Measurements from ENCODE around the gene DNAH9. TPM values are rescaled to one million over a fixed set of nuclear protein-coding genes. Genes with fewer than 3 reads are reported as not detected.

The DNAH9 gene
- total and polyA plus RNA-seq, 2 experiments from 2014 or later: 0.24 to 1.8 TPM

DNA sequence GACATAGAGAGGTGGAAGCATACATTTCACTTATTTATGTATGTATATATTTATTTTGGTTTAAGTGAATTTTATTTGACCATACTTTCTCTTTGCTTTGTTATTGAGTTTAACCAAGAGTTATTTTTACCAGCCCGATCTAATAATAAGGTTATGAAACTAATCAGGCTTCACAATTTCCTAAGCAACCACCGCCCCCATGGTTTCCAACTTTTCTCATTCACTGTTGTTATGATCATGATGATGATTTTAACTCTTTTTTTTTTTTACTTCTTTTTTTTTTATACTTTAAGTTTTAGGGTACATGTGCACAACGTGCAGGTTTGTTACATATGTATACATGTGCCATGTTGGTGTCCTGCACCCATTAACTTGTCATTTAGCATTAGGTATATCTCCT lies 30.6 kb downstream of the DNAH9 start:
- no peak overlapping the region for H3K27ac ChIP-seq
- DNase-seq (ENCODE audit: low read depth in 1 of 2, low spot score in 1 of 2): no peak
- no peaks in the 10 kb centered on the region for H3K9me3 ChIP-seq (ENCODE audit: low read depth)
- no peak overlapping the region for H3K4me3 ChIP-seq
- no peaks in the 10 kb centered on the region for H3K27me3 ChIP-seq
- no peaks in the 10 kb centered on the region for H3K4me1 ChIP-seq (ENCODE audit: low read depth)
- H3K36me3 ChIP-seq: no peaks in the 10 kb centered on the region
- TF ChIP-seq, protein P1, sequence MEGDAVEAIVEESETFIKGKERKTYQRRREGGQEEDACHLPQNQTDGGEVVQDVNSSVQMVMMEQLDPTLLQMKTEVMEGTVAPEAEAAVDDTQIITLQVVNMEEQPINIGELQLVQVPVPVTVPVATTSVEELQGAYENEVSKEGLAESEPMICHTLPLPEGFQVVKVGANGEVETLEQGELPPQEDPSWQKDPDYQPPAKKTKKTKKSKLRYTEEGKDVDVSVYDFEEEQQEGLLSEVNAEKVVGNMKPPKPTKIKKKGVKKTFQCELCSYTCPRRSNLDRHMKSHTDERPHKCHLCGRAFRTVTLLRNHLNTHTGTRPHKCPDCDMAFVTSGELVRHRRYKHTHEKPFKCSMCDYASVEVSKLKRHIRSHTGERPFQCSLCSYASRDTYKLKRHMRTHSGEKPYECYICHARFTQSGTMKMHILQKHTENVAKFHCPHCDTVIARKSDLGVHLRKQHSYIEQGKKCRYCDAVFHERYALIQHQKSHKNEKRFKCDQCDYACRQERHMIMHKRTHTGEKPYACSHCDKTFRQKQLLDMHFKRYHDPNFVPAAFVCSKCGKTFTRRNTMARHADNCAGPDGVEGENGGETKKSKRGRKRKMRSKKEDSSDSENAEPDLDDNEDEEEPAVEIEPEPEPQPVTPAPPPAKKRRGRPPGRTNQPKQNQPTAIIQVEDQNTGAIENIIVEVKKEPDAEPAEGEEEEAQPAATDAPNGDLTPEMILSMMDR (IDR thresholded peaks at IDR 0.05; ENCODE audit: low read depth, low read length): no peak

DNA sequence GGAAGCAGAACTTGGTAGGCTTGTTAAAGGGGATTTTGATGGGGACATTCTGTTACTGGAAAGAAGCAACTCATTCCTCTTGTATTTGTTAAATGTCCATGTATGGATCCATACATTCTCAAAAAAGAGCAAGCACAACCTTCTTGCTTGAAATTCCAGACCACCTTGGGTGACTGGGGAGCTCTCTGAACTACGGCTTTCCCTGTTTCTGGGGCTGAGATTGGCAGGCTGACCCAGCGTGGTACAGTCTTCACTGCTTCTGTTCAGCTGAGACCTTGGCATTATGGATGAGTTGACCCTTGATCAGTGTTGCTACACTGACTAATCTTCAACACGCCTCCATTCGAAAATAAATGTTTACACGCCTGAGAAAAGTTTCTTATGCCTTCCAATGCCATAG lies 38.5 kb downstream of the DNAH9 start:
- no peaks in the 10 kb centered on the region for H3K36me3 ChIP-seq
- no peaks in the 10 kb centered on the region for H3K4me1 ChIP-seq (ENCODE audit: low read depth)
- H3K27me3 ChIP-seq: no peaks in the 10 kb centered on the region
- DNase-seq (ENCODE audit: low read depth in 1 of 2, low spot score in 1 of 2): no peak
- no peak overlapping the region for H3K4me3 ChIP-seq
- H3K9me3 ChIP-seq (ENCODE audit: low read depth): no peaks in the 10 kb centered on the region
- no peak overlapping the region for H3K27ac ChIP-seq
- TF ChIP-seq, protein P1 (IDR thresholded peaks at IDR 0.05; ENCODE audit: low read depth, low read length): no peak

DNA sequence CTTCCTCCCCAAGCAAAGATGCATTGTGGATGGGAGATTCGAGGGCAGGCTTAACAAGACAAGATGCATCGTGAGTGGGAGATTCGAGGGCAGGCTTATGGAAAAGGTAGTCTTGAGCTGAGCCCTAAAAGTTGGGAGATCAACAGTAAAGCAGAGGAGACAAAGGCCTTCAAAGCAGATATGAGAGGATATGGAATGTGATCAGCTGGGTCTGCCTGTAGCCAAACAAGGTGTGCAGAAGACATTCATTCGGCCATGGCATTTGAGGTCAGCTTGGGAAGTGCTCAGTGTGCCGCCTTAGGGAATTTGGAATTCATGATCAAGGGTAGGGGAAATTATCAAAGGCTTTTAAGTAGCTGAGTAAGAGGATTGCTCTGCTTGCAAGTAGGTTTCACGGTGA lies 39.5 kb downstream of the DNAH9 start:
- Histone ChIP-seq H3K27me3 (no peaks in the 10 kb centered on the region), H3K9me3 (ENCODE audit: low read depth) (no peaks in the 10 kb centered on the region), H3K4me3 (no peak overlapping the region), H3K27ac (no peak overlapping the region), H3K4me1 (ENCODE audit: low read depth) (no peaks in the 10 kb centered on the region), H3K36me3 (no peaks in the 10 kb centered on the region)
- no peak for DNase-seq (ENCODE audit: low read depth in 1 of 2, low spot score in 1 of 2)
- TF ChIP-seq, protein P1 (IDR thresholded peaks at IDR 0.05; ENCODE audit: low read depth, low read length): no peak

DNA sequence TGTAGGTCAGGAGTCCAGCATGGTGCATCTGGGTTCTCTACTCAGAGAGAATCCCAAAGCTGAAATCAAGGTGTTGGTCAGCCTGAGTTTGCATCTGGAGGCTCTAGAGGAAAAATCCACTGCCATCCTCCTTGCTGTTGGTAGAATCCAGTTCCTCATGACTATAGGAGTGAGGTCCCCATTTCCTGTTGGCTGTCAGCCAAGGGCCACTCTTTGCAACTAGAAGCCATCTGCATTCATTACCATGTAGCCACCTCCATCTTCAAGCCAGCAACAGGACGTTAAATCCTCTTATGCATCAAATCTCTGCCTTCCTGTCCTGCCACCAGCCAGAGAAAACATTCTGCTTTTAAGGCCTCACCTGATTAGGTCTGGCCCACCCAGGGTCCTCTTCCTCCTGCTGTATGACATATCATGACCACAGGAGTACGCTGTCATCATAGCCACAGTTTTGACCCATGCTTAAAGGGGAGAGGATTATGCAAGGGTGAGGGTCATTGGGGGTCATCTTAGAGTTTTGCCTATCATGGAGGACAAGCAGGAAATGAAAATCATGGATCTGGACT lies 40.5 kb downstream of the DNAH9 start:
- no peaks in the 10 kb centered on the region for H3K9me3 ChIP-seq (ENCODE audit: low read depth)
- no peak overlapping the region for H3K4me3 ChIP-seq
- TF ChIP-seq, protein P1 (IDR thresholded peaks at IDR 0.05; ENCODE audit: low read depth, low read length): no peak
- no peaks in the 10 kb centered on the region for H3K27me3 ChIP-seq
- no peaks in the 10 kb centered on the region for H3K36me3 ChIP-seq
- H3K27ac ChIP-seq: no peak overlapping the region
- H3K4me1 ChIP-seq (ENCODE audit: low read depth): no peaks in the 10 kb centered on the region
- no peak for DNase-seq (ENCODE audit: low read depth in 1 of 2, low spot score in 1 of 2)

DNA sequence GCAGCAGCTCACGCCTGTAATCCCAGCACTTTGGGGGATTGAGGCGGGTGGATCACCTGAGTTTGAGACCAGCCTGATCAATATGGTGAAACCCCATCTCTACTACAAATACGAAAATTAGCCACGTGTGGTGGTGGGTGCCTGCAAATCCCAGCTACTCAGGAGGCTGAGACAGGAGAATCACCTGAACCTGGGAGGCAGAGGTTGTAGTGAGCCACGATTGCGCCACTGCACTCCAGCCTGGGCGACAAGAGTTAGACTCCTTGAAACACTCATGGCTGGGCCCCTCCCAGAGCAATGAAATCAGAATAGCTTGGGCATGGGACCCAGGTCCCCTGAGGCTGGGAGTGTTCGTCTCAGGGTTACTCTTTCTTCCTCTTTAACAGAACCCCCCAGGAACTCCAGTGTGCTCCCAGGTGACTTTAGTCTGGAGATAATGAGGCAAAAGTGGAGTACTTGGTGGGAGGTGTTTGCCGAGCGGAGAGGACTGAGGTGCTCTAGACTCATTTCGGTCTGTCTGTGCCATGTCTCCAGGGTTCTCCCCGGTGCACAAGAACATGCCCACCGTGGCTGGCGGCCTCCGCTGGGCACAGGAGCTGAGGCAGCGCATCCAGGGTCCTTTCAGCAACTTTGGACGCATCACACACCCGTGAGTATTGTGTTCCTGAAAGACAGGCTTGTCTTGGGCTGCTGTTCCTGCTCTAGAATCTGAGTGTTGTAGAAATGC lies 41.6 kb downstream of the DNAH9 start:
- Histone ChIP-seq H3K27ac (no peak overlapping the region), H3K27me3 (no peaks in the 10 kb centered on the region), H3K9me3 (ENCODE audit: low read depth) (no peaks in the 10 kb centered on the region), H3K4me3 (no peak overlapping the region), H3K4me1 (ENCODE audit: low read depth) (no peaks in the 10 kb centered on the region), H3K36me3 (no peaks in the 10 kb centered on the region)
- DNase-seq (ENCODE audit: low read depth in 1 of 2, low spot score in 1 of 2): no peak
- TF ChIP-seq, protein P1 (IDR thresholded peaks at IDR 0.05; ENCODE audit: low read depth, low read length): no peak

Measured in cardiac muscle cell (in vitro differentiated cells and primary cell).